GM23248 (cell line): ENCODE measurements around the gene EVI5L.

Source experiments
- EZH2 ChIP-seq: fragments of 200-600 bp; sonication (generic); IDR thresholded peaks from 2 replicates; pipeline ENCODE4 v1.6.1; 2018; ENCODE audit warnings: antibody characterized with exemption, mild to moderate bottlenecking; ENCODE audit not compliant: insufficient read depth, poor library complexity, severe bottlenecking
- EZH2phosphoT487 ChIP-seq: fragments of 200-600 bp; sonication (generic); IDR thresholded peaks from 2 replicates; pipeline ENCODE4 v1.6.1; 2018; ENCODE audit warnings: antibody characterized with exemption, moderate library complexity, mild to moderate bottlenecking, low read depth; ENCODE audit not compliant: insufficient read depth

GRCh38 chr19:7799640-7800355 is 30.2 kb upstream of the EVI5L start:
- TF ChIP-seq EZH2 (no peak), EZH2phosphoT487 (no peak)
